Stimulated activated naive CD8-positive, alpha-beta T cell treated with anti-CD3 and anti-CD28 coated beads, Interleukin-15, amount 100 ng/mL, for 72 hours (primary cell): Measurements from ENCODE around the gene KDM4C.
A peak's percentile ranks its signal among the peaks of the same experiment; 100 is the strongest.

Experiments used
- ATAC-seq: fragments of 150-1000 bp; cut with Tn5 transposase; 2 replicates; pipeline ENCODE4 v1.10.0; 2021; ENCODE audit warnings: mild to moderate bottlenecking, moderate library complexity
- DNase-seq, 2 donors: peaks; one replicate each; pipeline ENCODE4 v3.0.0; 2021 to 2022
- H3K27ac Mint-ChIP-seq, 2 donors: one replicate each; pipeline ENCODE4 v1.8.0; 2022; ENCODE audit warnings: mild to moderate bottlenecking in 2 of 2, mixed read lengths in 2 of 2, moderate library complexity in 2 of 2
- H3K27me3 Mint-ChIP-seq: one replicate; pipeline ENCODE4 v1.8.0; 2022; ENCODE audit warnings: mixed read lengths
- H3K4me1 Mint-ChIP-seq: one replicate; pipeline ENCODE4 v1.8.0; 2022; ENCODE audit warnings: mild to moderate bottlenecking, mixed read lengths
- H3K4me3 Mint-ChIP-seq, 2 donors: one replicate each; pipeline ENCODE4 v1.8.0; 2022; ENCODE audit warnings: mild to moderate bottlenecking in 2 of 2, mixed read lengths in 2 of 2, moderate library complexity in 1 of 2
- H3K9me3 Mint-ChIP-seq, 2 donors: one replicate each; pipeline ENCODE4 v1.8.0; 2022; ENCODE audit warnings: mixed read lengths in 2 of 2

KDM4C gene

GRCh38 chr9:6816581-6816980, 58.8 kb downstream of the KDM4C start:
- H3K4me3 Mint-ChIP-seq, result no peak overlapping the region

GRCh38 chr9:6818292-6818922, 60.6 kb downstream of the KDM4C start:
- Mint-ChIP-seq H3K27ac (peak overlapping the region in 1 of 2 donors; percentile 42), H3K4me1 (peaks cover 19% of the 10 kb centered on the region), H3K9me3 (no peaks in the 10 kb centered on the region), H3K27me3 (no peaks in the 10 kb centered on the region), H3K4me3 (no peak overlapping the region)
- no peak for ATAC-seq
- no peak for DNase-seq

More at GRCh38 chr9:6816581-6816980, 58.8 kb downstream of the KDM4C start:
- Mint-ChIP-seq H3K27ac (peak overlapping the region in 1 of 2 donors; percentile 1), H3K9me3 (no peaks in the 10 kb centered on the region), H3K4me1 (peaks cover 19% of the 10 kb centered on the region), H3K27me3 (no peaks in the 10 kb centered on the region)
- DNase-seq (no peak), ATAC-seq (no peak)

- Mint-ChIP-seq H3K4me1 (peaks cover 19% of the 10 kb centered on the region), H3K27ac (no peak overlapping the region), H3K9me3 (no peaks in the 10 kb centered on the region), H3K4me3 (no peak overlapping the region), H3K27me3 (no peaks in the 10 kb centered on the region)
- ATAC-seq (no peak), DNase-seq (no peak)
Measured at GRCh38 chr9:6819112-6819511, 61.3 kb downstream of the KDM4C start.

- H3K4me3 Mint-ChIP-seq, result no peak overlapping the region
- no peaks in the 10 kb centered on the region for H3K27me3 Mint-ChIP-seq
- H3K4me1 Mint-ChIP-seq, result peaks cover 19% of the 10 kb centered on the region
- no peak overlapping the region for H3K27ac Mint-ChIP-seq
- ATAC-seq (no peak), DNase-seq (no peak)
- H3K9me3 Mint-ChIP-seq, result no peaks in the 10 kb centered on the region
Measured at GRCh38 chr9:6819529-6819928, 61.8 kb downstream of the KDM4C start.

GRCh38 chr9:6822696-6823095, 64.9 kb downstream of the KDM4C start:
- Mint-ChIP-seq H3K4me1 (peaks cover 16% of the 10 kb centered on the region), H3K9me3 (no peaks in the 10 kb centered on the region), H3K27ac (no peak overlapping the region), H3K4me3 (no peak overlapping the region), H3K27me3 (no peaks in the 10 kb centered on the region)
- DNase-seq (no peak), ATAC-seq (no peak)

GRCh38 chr9:6827439-6828145, 69.8 kb downstream of the KDM4C start:
- Mint-ChIP-seq H3K4me1 (peaks cover 10% of the 10 kb centered on the region), H3K27ac (peak overlapping the region in 1 of 2 donors; percentile 90), H3K4me3 (no peak overlapping the region), H3K9me3 (peaks cover 0 to 7% of the 10 kb centered on the region in 2 donors), H3K27me3 (no peaks in the 10 kb centered on the region)
- ATAC-seq (peak; percentile 80), DNase-seq (peak; percentile 47 to 52)

- ATAC-seq, result no peak
- DNase-seq, result no peak
- peaks cover 10% of the 10 kb centered on the region for H3K4me1 Mint-ChIP-seq
Measured at GRCh38 chr9:6829027-6829426, 71.3 kb downstream of the KDM4C start.

GRCh38 chr9:6829536-6829935, 71.8 kb downstream of the KDM4C start:
- H3K4me1 Mint-ChIP-seq, result peaks cover 10% of the 10 kb centered on the region
- H3K9me3 Mint-ChIP-seq, result peaks cover 4 to 7% of the 10 kb centered on the region in 2 donors
- H3K27ac Mint-ChIP-seq, result no peak overlapping the region
- no peak for ATAC-seq
- H3K27me3 Mint-ChIP-seq, result no peaks in the 10 kb centered on the region
- H3K4me3 Mint-ChIP-seq, result no peak overlapping the region
- no peak for DNase-seq

More at GRCh38 chr9:6829027-6829426, 71.3 kb downstream of the KDM4C start:
- Mint-ChIP-seq H3K27ac (peak overlapping the region in 1 of 2 donors; percentile 21), H3K9me3 (peaks cover 0 to 7% of the 10 kb centered on the region in 2 donors), H3K4me3 (no peak overlapping the region), H3K27me3 (no peaks in the 10 kb centered on the region)

GRCh38 chr9:6833518-6834192, 75.9 kb downstream of the KDM4C start:
- no peaks in the 10 kb centered on the region for H3K27me3 Mint-ChIP-seq
- ATAC-seq (no peak), DNase-seq (no peak)
- H3K9me3 Mint-ChIP-seq, result peaks cover 13 to 14% of the 10 kb centered on the region in 2 donors
- H3K4me1 Mint-ChIP-seq, result no peaks in the 10 kb centered on the region
- H3K4me3 Mint-ChIP-seq, result no peak overlapping the region
- H3K27ac Mint-ChIP-seq, result no peak overlapping the region

GRCh38 chr9:6834306-6834705, 76.5 kb downstream of the KDM4C start:
- DNase-seq, result no peak
- Mint-ChIP-seq H3K9me3 (peaks cover 13 to 14% of the 10 kb centered on the region in 2 donors), H3K27ac (no peak overlapping the region), H3K27me3 (no peaks in the 10 kb centered on the region), H3K4me1 (no peaks in the 10 kb centered on the region), H3K4me3 (no peak overlapping the region)
- ATAC-seq, result no peak

GRCh38 chr9:6838158-6838557, 80.4 kb downstream of the KDM4C start:
- DNase-seq (no peak), ATAC-seq (no peak)
- Mint-ChIP-seq H3K4me3 (no peak overlapping the region), H3K27ac (no peak overlapping the region), H3K27me3 (no peaks in the 10 kb centered on the region), H3K4me1 (peaks cover 7% of the 10 kb centered on the region), H3K9me3 (peaks cover 5 to 14% of the 10 kb centered on the region in 2 donors)

- Mint-ChIP-seq H3K4me3 (no peak overlapping the region), H3K27me3 (no peaks in the 10 kb centered on the region), H3K4me1 (peaks cover 14% of the 10 kb centered on the region), H3K9me3 (no peaks in the 10 kb centered on the region), H3K27ac (no peak overlapping the region)
- DNase-seq, result no peak
- ATAC-seq, result no peak
Measured at GRCh38 chr9:6842584-6842947, 84.8 kb downstream of the KDM4C start.

GRCh38 chr9:6843742-6844141, 86.0 kb downstream of the KDM4C start:
- Mint-ChIP-seq H3K27ac (peak overlapping the region in 1 of 2 donors; percentile 42), H3K9me3 (no peaks in the 10 kb centered on the region), H3K4me1 (peaks cover 14% of the 10 kb centered on the region), H3K4me3 (no peak overlapping the region), H3K27me3 (no peaks in the 10 kb centered on the region)
- DNase-seq (no peak), ATAC-seq (no peak)

- no peak overlapping the region for H3K4me3 Mint-ChIP-seq
- DNase-seq, result no peak
Measured at GRCh38 chr9:6844267-6844666, 86.5 kb downstream of the KDM4C start.

GRCh38 chr9:6845128-6845826, 87.5 kb downstream of the KDM4C start:
- DNase-seq (no peak), ATAC-seq (no peak)
- H3K27ac Mint-ChIP-seq, result no peak overlapping the region
- no peak overlapping the region for H3K4me3 Mint-ChIP-seq
- H3K4me1 Mint-ChIP-seq, result peaks cover 14% of the 10 kb centered on the region
- H3K9me3 Mint-ChIP-seq, result no peaks in the 10 kb centered on the region
- no peaks in the 10 kb centered on the region for H3K27me3 Mint-ChIP-seq

More at GRCh38 chr9:6844267-6844666, 86.5 kb downstream of the KDM4C start:
- H3K27ac Mint-ChIP-seq, result no peak overlapping the region
- no peaks in the 10 kb centered on the region for H3K9me3 Mint-ChIP-seq
- no peaks in the 10 kb centered on the region for H3K27me3 Mint-ChIP-seq
- no peak for ATAC-seq
- H3K4me1 Mint-ChIP-seq, result peaks cover 14% of the 10 kb centered on the region
